ELR (cell line): Measurements from ENCODE around the gene CRKL.

Experiments used
- DNase-seq: peaks from one replicate; pipeline ENCODE4 v3.0.0-alpha.2; 2015; ENCODE audit warnings: low read depth

The CRKL gene

GRCh38 chr22:20997536-20998257 lies 80.5 kb downstream of the CRKL start:
- no peak for DNase-seq

- peak; percentile 53 for DNase-seq
These were observed 81.5 kb downstream of the CRKL start for GRCh38 chr22:20998411-20999336.

DNA sequence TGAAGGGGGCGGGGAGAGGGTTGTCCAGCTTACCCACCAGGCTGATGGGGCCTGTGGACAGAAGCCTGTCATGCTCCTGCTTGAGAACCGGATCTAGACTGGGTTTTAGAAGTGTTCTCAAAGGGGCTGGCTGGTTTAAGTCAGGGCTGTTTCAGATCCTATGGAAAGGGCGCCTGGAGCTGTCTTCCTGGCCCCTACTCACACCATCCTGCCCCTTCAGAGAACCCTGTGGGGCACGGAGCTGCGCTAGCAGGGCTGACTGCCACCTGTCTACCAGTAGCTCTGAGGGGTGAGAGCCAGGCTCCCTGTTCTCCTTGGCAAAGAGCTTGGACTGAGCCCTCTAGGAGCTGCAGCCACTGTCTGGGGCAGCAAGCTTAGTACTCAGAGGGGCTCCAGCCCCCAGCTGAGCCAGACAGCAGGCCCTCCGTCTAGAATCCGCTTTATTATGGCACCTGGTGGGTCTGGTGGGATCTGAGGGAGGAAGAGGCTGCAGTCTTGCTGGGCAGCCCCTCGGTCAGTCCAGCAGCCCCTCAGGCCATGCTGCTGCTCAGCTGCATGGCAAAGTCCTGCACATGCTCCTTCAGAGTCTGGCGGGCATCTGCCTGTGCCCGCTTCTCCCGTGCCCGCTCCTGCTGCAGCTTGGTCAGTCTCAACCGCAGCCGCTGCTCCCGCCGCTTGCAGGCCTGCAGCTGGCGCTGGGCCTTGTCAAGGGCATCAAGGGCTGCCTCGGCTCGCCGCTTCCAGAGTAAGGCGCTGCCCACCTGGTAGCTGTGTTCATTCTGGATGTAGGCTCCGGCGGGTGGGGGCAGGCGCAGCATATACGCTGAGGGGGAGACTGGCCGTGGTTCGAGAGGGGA lies 82.4 kb downstream of the CRKL start:
- no peak for DNase-seq

GRCh38 chr22:21000207-21000986 lies 83.2 kb downstream of the CRKL start:
- no peak for DNase-seq

- DNase-seq: peak; percentile 30
These were observed 83.9 kb downstream of the CRKL start for GRCh38 chr22:21000987-21001600.

DNA sequence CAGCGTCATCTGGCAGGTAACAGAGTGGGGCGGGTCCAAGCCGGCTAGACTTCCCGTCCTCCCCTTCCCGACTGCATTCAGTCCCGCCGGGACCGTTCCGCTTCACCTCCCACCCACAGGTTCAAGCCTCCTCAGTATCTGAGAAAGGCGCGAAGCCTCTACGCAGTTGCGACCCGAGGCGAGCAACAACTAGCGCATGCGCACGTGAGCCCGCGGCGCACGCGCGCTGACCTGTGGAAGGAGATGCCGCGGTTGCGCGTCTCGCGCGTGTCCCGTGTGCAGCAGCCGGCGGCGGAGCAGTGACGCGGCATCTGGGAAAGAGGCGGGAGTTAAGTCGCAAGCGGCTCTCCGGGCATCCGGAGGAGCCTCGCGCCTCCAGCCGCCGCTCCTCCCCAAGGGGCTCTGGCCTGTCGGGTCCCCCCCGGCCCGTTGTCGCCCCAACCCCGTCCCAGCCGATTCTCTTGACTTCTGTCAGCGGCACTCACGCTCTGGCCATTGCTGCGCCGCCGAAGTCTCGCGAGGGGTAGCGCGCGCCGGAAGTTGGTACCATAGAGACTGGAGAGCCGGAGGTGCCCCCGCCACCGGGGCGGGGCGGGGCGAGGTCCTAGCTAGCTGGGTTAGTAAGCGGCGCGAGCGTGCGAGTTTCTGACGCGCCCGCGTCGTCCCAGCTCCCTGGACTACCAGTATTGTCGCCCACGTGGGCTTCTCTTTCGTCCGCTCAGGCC lies 84.6 kb downstream of the CRKL start, which contains the start of gene THAP7:
TSS of gene THAP7 (minus strand) at position 518 of the 725 bp plus-strand sequence. CDS start at position 311, 207 bp downstream.
- DNase-seq: peak; percentile 95
